GM19438 (cell line): ENCODE measurements around the gene MYO9A.
A peak's percentile ranks its signal among the peaks of the same experiment; 100 is the strongest.

Source experiments
- ATAC-seq: cut with Tn5 transposase; IDR thresholded peaks from one replicate; pipeline ENCODE4 v1.9.1; 2021; ENCODE audit warnings: low read depth; ENCODE audit not compliant: unreplicated experiment

The MYO9A gene

GRCh38 chr15:72118017-72118978 is at the start of gene MYO9A, which contains the start of gene SENP8:
Gene MYO9A, minus strand, starts transcription at chr15:72118150. Its CDS starts 71,587 bp downstream, at chr15:72046563.
Gene SENP8, plus strand, starts transcription at chr15:72118403. Its CDS starts 21,221 bp downstream, at chr15:72139624.
- ATAC-seq = peak; percentile 56

DNA sequence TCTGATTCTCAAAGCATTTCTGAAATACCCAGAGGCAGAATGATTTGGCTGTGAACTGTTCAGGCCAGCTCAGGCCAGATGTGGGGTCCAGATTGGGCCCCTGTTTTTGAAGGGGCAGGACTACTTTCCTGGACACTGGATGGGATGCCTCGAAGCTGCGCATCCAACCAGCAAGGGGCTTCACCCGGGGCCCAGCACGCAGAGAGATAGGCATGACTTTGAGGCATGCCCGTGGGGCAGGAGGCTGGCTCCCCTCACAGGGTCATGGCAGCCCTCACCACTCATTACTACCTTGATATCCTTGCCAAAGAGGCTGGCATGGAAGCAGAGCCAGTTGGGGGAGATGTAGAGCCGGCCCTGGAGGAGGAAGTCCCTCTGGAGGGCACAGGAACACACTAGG is 49.5 kb upstream of the MYO9A start:
- no peak for ATAC-seq

DNA sequence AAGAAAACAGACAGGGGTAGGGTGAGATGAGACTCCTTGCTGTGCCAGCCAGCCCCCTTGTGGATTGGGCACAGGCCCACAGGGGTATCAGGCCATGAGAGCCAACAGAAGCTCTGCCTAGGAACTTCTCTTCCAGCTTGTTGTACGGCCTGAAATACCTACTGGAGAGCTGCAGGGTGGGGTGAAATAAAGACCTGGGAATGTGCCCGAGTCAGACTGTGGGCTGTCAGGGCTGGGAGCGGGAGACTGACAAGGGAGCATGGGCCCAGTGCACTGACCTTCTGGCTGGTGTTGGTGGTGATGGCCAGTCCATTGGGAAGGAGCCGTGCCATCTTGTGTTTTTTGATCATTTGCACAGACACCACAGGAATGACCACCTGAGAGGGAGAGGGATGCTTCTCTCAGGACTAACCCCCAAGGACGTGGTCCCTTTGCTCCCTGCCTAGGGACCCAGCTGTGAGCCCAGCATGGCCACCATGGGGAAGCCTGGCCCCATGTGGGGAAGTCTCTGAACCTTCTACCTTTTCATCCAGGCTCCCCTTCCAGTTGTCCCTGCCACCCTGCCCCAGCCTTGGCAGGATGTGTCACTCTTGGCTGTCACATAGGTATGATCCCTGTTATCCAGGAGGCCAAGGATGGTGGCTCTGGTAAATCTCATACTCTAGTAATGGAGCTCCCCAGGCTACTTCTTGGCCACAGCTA is 48.9 kb upstream of the MYO9A start:
- no peak for ATAC-seq

DNA sequence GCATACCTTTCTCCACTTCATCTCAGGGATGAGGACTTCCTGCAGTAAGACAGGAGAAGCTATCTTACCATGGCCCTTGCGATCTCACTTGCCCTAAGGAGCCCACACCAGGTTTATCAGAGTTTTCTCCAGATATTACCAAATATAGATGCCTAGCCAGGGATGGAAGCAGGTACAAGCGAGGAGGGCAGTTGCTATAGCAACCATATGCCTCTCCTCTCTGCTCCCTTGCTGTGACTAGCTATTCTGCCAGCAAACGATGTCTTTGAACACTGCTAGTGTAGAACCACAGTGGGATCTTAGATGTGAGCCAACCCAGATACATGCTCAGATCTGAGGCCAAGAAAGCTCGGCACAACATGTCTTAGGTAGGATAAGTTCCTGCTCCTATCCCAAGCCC is 45.8 kb upstream of the MYO9A start:
- ATAC-seq = no peak

- no peak for ATAC-seq
Observed at GRCh38 chr15:72162569-72162968, 44.6 kb upstream of the MYO9A start.

GRCh38 chr15:72161361-72162132 is 43.6 kb upstream of the MYO9A start:
- no peak for ATAC-seq

DNA sequence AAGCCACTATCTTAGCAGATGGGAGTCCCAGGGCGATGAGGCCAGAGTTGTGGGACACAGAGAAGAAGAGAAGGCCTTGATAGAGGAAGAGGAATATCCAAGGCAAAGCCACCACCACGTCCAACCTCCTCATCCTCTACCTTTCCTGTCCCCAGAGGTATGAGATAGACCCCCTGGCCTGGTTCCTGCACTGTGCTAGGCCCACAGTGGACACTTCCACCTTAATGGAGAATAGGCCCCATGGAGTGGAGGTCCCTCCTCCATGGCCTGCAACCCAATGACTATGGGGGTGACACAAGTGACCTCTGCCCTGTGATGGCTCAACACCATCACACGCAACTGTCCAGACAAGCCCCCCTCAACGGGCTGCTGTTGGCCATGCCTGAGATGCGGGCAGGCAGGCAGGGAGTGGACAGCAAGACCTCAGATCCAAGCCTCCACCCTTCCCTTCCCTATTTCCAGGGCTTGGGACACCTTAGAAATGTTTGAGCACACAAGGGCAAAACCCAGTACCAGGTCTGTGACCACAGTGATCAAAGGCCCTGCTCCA is 42.8 kb upstream of the MYO9A start:
- ATAC-seq = no peak

DNA sequence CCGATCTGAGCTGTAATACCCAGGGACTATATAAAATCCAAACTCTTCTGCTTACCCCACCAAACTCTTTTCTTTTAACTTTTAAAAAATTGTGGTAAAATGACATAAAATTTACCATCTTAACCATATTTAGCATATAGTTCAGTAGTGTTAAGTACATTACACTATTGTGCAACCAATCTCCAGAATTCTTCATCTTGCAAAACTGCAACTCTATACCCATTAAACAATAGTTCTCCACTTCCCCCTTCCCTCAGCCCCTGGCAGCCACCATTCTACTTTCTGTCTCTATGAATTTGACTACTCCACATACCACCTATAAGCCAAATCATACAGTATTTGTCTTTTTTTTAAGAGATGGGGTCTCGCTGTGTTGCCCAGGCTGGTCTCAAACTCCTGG is 39.0 kb upstream of the MYO9A start:
- no peak for ATAC-seq

DNA sequence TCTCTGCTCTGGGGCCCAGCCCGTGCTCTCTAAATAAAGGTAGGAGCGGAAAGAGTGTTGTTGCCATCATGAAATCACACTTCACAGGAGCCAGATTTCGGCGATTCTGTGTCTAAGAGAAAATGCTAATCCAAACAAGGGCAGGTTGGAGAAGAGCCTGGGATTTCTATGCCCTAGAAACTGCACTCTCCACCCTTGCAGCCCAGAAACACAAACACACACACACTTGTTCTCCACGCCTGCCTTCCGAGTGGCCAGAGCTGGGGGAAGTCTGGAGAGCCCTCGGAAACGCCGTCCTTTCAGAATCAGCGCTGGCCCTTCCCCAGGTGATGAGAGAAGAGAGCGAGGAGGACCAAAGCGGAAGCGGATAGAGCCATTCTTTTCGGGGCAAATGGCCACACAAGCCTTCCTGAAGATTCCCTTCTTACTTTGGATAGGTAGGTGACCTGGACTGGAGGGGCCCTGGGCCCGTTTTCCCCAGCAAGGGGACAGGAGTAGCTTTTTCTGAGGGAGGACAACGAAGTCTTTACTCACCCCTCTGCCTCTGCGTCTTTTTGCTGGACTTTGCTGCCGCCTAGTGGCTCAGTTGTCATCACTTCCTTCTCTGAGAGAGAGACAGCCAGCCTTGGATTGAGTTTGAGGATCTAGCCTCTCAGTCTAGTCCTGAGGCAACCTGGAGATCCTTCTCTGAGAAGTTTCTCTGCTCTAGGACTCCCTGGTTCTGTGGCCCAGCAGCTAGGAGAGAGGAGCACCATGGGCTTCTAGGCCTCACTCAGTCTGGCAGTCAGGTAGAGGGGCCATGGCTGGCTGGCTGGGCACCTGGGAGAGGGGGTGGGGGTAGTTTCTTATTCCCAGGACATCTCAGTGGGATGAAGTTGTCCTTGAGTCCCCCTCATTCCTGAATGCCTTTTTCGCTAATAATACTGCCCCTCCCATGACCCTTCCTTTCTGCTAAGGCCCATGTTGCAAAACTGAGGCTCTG is 38.0 kb upstream of the MYO9A start:
- peak; percentile 72 for ATAC-seq

- ATAC-seq = no peak
Observed at GRCh38 chr15:72155003-72155621, 37.2 kb upstream of the MYO9A start.

DNA sequence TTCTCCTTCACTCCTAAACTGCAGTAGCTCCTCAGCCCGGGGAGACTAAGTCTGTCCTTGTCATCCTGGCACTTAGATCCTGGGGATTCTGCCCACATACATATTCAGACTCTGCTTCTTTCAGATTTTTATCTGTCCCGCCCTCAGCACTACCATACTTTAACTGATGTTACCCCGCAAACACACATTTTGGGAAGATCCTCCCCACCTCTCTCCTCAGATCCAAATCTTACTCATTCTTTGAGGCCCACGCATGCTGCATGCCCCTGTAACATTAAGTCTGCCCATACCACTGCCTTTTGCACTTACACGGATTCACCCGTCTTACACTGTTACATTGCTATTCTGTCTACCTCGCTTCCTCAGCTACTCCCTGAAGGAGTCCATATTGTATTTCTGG is 36.4 kb upstream of the MYO9A start:
- ATAC-seq = no peak

GRCh38 chr15:72153269-72154000 is 35.5 kb upstream of the MYO9A start:
- no peak for ATAC-seq

- ATAC-seq = no peak
Observed at GRCh38 chr15:72147418-72147817, 29.5 kb upstream of the MYO9A start.

DNA sequence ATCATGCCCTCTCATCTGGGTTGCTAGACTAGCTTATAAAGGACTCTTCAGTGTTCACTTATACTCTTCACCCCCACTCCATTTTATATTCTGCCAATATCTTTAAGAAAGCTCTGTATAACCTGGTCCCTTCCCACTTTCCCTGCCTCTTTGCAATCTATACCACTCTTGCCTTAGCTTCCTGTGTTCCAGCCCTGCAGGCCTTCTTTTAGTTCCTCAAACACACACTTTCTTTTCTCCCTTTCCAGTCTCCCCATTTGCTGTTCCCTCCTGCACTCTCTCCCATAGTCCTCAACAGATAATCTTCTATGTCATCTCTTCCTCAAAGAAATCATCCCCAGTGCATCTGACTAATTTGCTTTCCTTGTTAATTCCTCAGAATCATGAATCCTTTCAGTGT is 29.0 kb upstream of the MYO9A start:
- ATAC-seq = no peak

- no peak for ATAC-seq
Observed at GRCh38 chr15:72146221-72146620, 28.3 kb upstream of the MYO9A start.

DNA sequence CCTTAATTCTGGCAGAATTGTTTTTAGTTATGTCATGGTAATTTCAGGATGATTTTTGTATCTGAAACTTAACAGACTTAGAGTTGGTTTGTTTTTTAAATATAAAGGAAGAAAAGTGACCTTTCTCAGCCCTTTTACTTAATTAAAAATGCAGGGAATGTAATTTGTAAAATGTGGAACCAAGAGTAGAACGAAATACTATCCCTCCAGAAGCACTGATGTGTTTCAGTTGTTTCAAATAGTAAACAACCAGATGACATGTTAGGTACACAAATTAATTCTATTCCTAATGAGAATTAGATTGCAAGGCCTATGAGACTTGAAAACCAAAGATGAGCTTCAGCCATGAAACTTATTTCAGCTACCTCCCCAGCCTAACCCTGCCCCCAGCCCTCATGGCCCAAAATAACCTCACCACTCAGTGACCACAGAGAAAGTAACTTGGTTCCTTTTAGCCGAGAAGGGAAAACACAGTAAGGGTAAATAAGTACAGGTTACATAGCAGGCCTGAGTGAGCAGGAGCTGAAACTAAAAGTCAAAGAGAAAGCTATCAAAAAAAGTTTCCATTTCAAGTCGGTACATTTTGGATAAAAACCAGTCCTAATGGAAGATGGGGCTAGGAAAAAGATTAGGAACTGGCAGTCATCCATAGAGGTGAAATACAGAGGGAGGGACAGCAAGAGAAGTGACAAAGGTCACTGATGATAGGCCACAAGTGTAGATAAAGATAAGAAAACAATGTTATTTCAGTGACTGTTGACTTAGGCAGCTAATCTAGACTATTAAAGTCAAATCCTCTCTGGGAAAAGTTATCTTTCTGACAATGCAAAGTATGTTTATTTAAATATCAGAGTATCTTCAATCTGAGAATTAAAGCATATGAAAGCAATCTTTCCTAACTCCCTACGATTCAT is 23.5 kb upstream of the MYO9A start:
- peak; percentile 99 for ATAC-seq

DNA sequence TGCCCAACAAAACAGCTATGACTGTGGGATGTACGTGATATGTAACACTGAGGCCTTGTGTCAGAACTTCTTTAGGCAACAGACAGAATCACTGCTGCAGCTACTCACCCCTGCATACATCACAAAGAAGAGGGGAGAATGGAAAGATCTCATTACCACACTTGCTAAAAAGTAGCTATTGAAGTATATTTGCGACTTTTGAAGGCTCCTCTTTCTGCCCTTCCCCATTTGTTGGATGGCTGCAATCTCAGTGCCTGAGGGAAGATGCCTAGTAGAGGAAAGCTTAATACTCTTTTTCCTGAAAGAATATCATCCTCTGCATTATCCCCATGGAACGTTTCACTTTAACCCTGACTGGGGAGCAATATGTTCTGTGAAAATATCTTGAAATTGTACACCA is 22.1 kb upstream of the MYO9A start:
- no peak for ATAC-seq
